ENCODE measurements around the gene CLEC4D.

- TF ChIP-seq ZFP3 (tag by site-specific recombination; IDR thresholded peaks at IDR 0.05; ENCODE audit: low read depth) (no peak), CTCF (tag by site-specific recombination; IDR thresholded peaks at IDR 0.05) (no peak), ZNF174 (tag by site-specific recombination; IDR thresholded peaks at IDR 0.05) (no peak), INSM2 (tag by site-specific recombination; IDR thresholded peaks at IDR 0.05) (no peak), SETDB1 (IDR thresholded peaks at IDR 0.05; ENCODE audit: insufficient read length, low read length) (no peak), ZNF596 (tag by site-specific recombination; IDR thresholded peaks at IDR 0.05) (no peak), ZBTB10 (tag by site-specific recombination; IDR thresholded peaks at IDR 0.05) (no peak), ZNF530 (tag by site-specific recombination; IDR thresholded peaks at IDR 0.05; ENCODE audit: low read depth) (no peak), YY1 (tag by site-specific recombination; IDR thresholded peaks at IDR 0.05) (no peak)
These were observed 33.3 kb downstream of the CLEC4D start for GRCh38 chr12:8546591-8546990.

Measured in HEK293 (cell line).